ENCODE results near the gene CORO2A. TPM values are rescaled to one million over a fixed set of nuclear protein-coding genes. Genes with fewer than 3 reads are reported as not detected.

CORO2A gene
- total RNA-seq, 2 donors from 2014 or later, result 0.66 to 1.3 TPM

- DNase-seq (no peak), ATAC-seq (no peak)
- no peak for TF ChIP-seq POLR2A (IDR thresholded peaks at IDR 0.05)
- TF ChIP-seq, protein P1, sequence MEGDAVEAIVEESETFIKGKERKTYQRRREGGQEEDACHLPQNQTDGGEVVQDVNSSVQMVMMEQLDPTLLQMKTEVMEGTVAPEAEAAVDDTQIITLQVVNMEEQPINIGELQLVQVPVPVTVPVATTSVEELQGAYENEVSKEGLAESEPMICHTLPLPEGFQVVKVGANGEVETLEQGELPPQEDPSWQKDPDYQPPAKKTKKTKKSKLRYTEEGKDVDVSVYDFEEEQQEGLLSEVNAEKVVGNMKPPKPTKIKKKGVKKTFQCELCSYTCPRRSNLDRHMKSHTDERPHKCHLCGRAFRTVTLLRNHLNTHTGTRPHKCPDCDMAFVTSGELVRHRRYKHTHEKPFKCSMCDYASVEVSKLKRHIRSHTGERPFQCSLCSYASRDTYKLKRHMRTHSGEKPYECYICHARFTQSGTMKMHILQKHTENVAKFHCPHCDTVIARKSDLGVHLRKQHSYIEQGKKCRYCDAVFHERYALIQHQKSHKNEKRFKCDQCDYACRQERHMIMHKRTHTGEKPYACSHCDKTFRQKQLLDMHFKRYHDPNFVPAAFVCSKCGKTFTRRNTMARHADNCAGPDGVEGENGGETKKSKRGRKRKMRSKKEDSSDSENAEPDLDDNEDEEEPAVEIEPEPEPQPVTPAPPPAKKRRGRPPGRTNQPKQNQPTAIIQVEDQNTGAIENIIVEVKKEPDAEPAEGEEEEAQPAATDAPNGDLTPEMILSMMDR (IDR thresholded peaks at IDR 0.05), result no peak
- Histone ChIP-seq H3K27ac (no peak overlapping the region), H3K4me3 (no peak overlapping the region), H3K27me3 (no peaks in the 10 kb centered on the region), H3K36me3 (replicated peaks in 1 of 2; ENCODE audit: insufficient read depth in 1 of 2, low read depth in 2 of 2) (no peaks in the 10 kb centered on the region), H3K4me1 (no peaks in the 10 kb centered on the region), H3K9me3 (no peaks in the 10 kb centered on the region)
- 62% methylated on average over 6 of the region's 6 CpGs; no CpG with 5 or more reads in 1 of the 2 donors for WGBS, 2 donors
- intact Hi-C loops (cut with DNase I), result no loop called here
Observed at GRCh38 chr9:98185611-98186171, 6.7 kb downstream of the CORO2A start.

GRCh38 chr9:98185021-98185567 lies 7.3 kb downstream of the CORO2A start:
- H3K4me1 ChIP-seq, result no peaks in the 10 kb centered on the region
- H3K36me3 ChIP-seq (replicated peaks in 1 of 2; ENCODE audit: insufficient read depth in 1 of 2, low read depth in 2 of 2), result no peaks in the 10 kb centered on the region
- no peaks in the 10 kb centered on the region for H3K9me3 ChIP-seq
- intact Hi-C loops (cut with DNase I), result no loop called here
- DNase-seq, result no peak
- ATAC-seq, result no peak
- no peaks in the 10 kb centered on the region for H3K27me3 ChIP-seq
- no peak overlapping the region for H3K27ac ChIP-seq
- TF ChIP-seq, protein P1 (IDR thresholded peaks at IDR 0.05), result no peak
- no peak for TF ChIP-seq POLR2A (IDR thresholded peaks at IDR 0.05)
- no peak overlapping the region for H3K4me3 ChIP-seq
- 79 to 85% methylated on average over 6 of the region's 6 CpGs for WGBS, 2 donors

- Histone ChIP-seq H3K27ac (no peak overlapping the region), H3K4me3 (no peak overlapping the region), H3K9me3 (no peaks in the 10 kb centered on the region), H3K27me3 (no peaks in the 10 kb centered on the region), H3K36me3 (replicated peaks in 1 of 2; ENCODE audit: insufficient read depth in 1 of 2, low read depth in 2 of 2) (no peaks in the 10 kb centered on the region), H3K4me1 (no peaks in the 10 kb centered on the region)
- 62 to 72% methylated on average over 6 of the region's 6 CpGs for WGBS, 2 donors
- intact Hi-C loops (cut with DNase I), result no loop called here
- ATAC-seq (no peak), DNase-seq (no peak)
- TF ChIP-seq, protein P1 (IDR thresholded peaks at IDR 0.05), result no peak
- no peak for TF ChIP-seq POLR2A (IDR thresholded peaks at IDR 0.05)
Observed at GRCh38 chr9:98184326-98184725, 8.1 kb downstream of the CORO2A start.

GRCh38 chr9:98182889-98183599 lies 9.4 kb downstream of the CORO2A start:
- no peak overlapping the region for H3K27ac ChIP-seq
- DNase-seq (no peak), ATAC-seq (no peak)
- no peak for TF ChIP-seq POLR2A (IDR thresholded peaks at IDR 0.05)
- TF ChIP-seq, protein P1 (IDR thresholded peaks at IDR 0.05), result no peak
- intact Hi-C loops (cut with DNase I), result no loop called here
- no peaks in the 10 kb centered on the region for H3K4me1 ChIP-seq
- H3K9me3 ChIP-seq, result no peaks in the 10 kb centered on the region
- H3K36me3 ChIP-seq (replicated peaks in 1 of 2; ENCODE audit: insufficient read depth in 1 of 2, low read depth in 2 of 2), result no peaks in the 10 kb centered on the region
- 68 to 79% methylated on average over 7 to 9 of the region's 9 CpGs for WGBS, 2 donors
- H3K4me3 ChIP-seq, result no peak overlapping the region
- H3K27me3 ChIP-seq, result no peaks in the 10 kb centered on the region

All from body of pancreas (tissue), 4 donors.